K562 (cell line): ENCODE measurements around the gene F9. TPM values are rescaled to one million over a fixed set of nuclear protein-coding genes. Genes with fewer than 3 reads are reported as not detected.

Source experiments
- ATAC-seq: fragments of 200-7000 bp; cut with Tn5 transposase; 3 replicates; pipeline ENCODE4 v1.9.1; 2020; ENCODE audit warnings: moderate library complexity
- BruUV-seq: library from RNA; stranded (reverse); fragments of 400-500 nt; replicated peaks from 2 replicates; lab custom pipeline; 2021; lab: Mats Ljungman, UMichigan
- CTCF ChIA-PET: fragments of 300-600 bp; formaldehyde crosslinking; extraction: SDS; loops from one replicate; lab custom pipeline; 2021; ENCODE audit warnings: low intra/inter-chr PET ratio; lab: Yijun Ruan, JAX
- POLR2A ChIA-PET: fragments of 300-600, 350-650 bp; sonication (Branson Sonifier 250); formaldehyde crosslinking; extraction: SDS; loops from one replicate; lab custom pipeline; 2021; ENCODE audit warnings: antibody characterized with exemption, inconsistent platforms; lab: Yijun Ruan, JAX
- DNase-seq, 4 experiments: peaks; one replicate each; pipeline versions ENCODE4 v3.0.0 to v3.0.0-alpha.2; 2011 to 2018; ENCODE audit warnings: low spot score in 3 of 4, mixed read lengths in 3 of 4; ENCODE audit errors: extremely low read depth in 1 of 4
- FAIRE-seq: peaks from 2 replicates; lab custom pipeline; 2011; peaks lifted over from hg19 to GRCh38; lab: Jason Lieb, UNC
- H2AFZ ChIP-seq: 2 replicates; pipeline ENCODE4 v1.6.0; 2011; ENCODE audit warnings: low read depth, low read length, control low read depth, inconsistent platforms
- H3K27ac ChIP-seq: fragments of 200-600 bp; 3 replicates; pipeline ENCODE4 v1.8.0; 2011; ENCODE audit warnings: low read depth, mild to moderate bottlenecking, control low read depth, inconsistent platforms, low read length, moderate library complexity, mixed read lengths; ENCODE audit errors: extremely low read depth
- H3K27me3 ChIP-seq, 2 experiments: fragments of 300-600 bp in 1 of 2; 2 replicates in 1 of 2; 3 replicates in 1 of 2; pipeline versions ENCODE4 v1.6.0 to v1.8.0; 2011; ENCODE audit warnings: inconsistent platforms in 2 of 2, low read length in 2 of 2, mild to moderate bottlenecking in 1 of 2, mixed read lengths in 1 of 2, moderate library complexity in 1 of 2; ENCODE audit not compliant: control insufficient read depth in 2 of 2, insufficient read depth in 2 of 2
- H3K36me3 ChIP-seq: fragments of 300-600 bp; 3 replicates; pipeline ENCODE4 v1.8.0; 2011; ENCODE audit warnings: mild to moderate bottlenecking, low read length, inconsistent platforms; ENCODE audit not compliant: control insufficient read depth, insufficient read depth
- H3K4me1 ChIP-seq, 2 experiments: fragments of 200-600 bp in 1 of 2; replicated peaks in 1 of 2; 2 replicates in 1 of 2; 3 replicates in 1 of 2; pipeline versions ENCODE4 v1.5.1 to v1.8.0; 2011; ENCODE audit warnings: inconsistent platforms in 2 of 2, low read length in 2 of 2, mild to moderate bottlenecking in 1 of 2, mixed read lengths in 1 of 2, moderate library complexity in 1 of 2; ENCODE audit not compliant: control insufficient read depth in 2 of 2, insufficient read depth in 2 of 2
- H3K4me2 ChIP-seq: 2 replicates; pipeline ENCODE4 v1.6.1; 2011; ENCODE audit warnings: low read length, control low read depth, inconsistent platforms, mixed read lengths; ENCODE audit not compliant: insufficient read depth
- H3K4me3 ChIP-seq: fragments of 200-600 bp; sonication (generic), shearing (Covaris generic); 2 replicates; pipeline ENCODE4 v1.5.1; 2016; ENCODE audit warnings: control low read depth, inconsistent platforms
- H3K79me2 ChIP-seq: fragments of 200-600 bp; 3 replicates; pipeline ENCODE4 v1.8.0; 2011; ENCODE audit warnings: low read length, inconsistent platforms; ENCODE audit not compliant: control insufficient read depth, insufficient read depth
- H3K9ac ChIP-seq, 2 experiments: 2 replicates each; pipeline versions ENCODE4 v1.6.0 to v1.6.1; 2011; ENCODE audit warnings: low read depth in 2 of 2, low read length in 2 of 2, control low read depth in 1 of 2, inconsistent platforms in 1 of 2, mild to moderate bottlenecking in 1 of 2, mixed read lengths in 1 of 2; ENCODE audit not compliant: insufficient read depth in 1 of 2
- H3K9me1 ChIP-seq: one replicate; pipeline ENCODE4 v1.6.0; 2011; ENCODE audit warnings: inconsistent platforms, mild to moderate bottlenecking, low read length, moderate library complexity; ENCODE audit not compliant: control insufficient read depth, insufficient read depth
- H3K9me3 ChIP-seq: replicated peaks from 2 replicates; pipeline ENCODE4 v1.5.1; 2011; ENCODE audit warnings: low read depth, low read length, inconsistent platforms; ENCODE audit not compliant: control insufficient read depth, insufficient read depth
- H4K20me1 ChIP-seq: replicated peaks from 2 replicates; pipeline ENCODE4 v1.6.1; 2011; ENCODE audit warnings: low read length, inconsistent platforms, mixed read lengths; ENCODE audit not compliant: control insufficient read depth, insufficient read depth
- BHLHE40 ChIP-seq: IDR thresholded peaks from 2 replicates; pipeline ENCODE4 v1.6.1; 2011; ENCODE audit warnings: low read length, improper control_type of control experiment
- ELF2 ChIP-seq: fragments of 250-450 bp; sonication (Bioruptor Pico); IDR thresholded peaks from 2 replicates; pipeline ENCODE4 v1.5.0; 2021; ENCODE audit warnings: mild to moderate bottlenecking
- FOXA3 ChIP-seq, 2 experiments: fragments of 450-650 bp in 1 of 2; sonication (generic) in 1 of 2; formaldehyde crosslinking; IDR thresholded peaks in 1 of 2; conservative IDR thresholded peaks in 1 of 2; 2 replicates each; pipeline versions ENCODE4 v1.4.0 to v1.8.0; 2020 to 2022; ENCODE audit warnings: mild to moderate bottlenecking in 2 of 2, missing genetic modification reagents in 1 of 2
- MCM3 ChIP-seq: fragments of 450-650 bp; IDR thresholded peaks from 2 replicates; pipeline ENCODE4 v1.6.1; 2016
- MTA1 ChIP-seq: fragments of 450-650 bp; IDR thresholded peaks from 2 replicates; pipeline ENCODE4 v1.6.1; 2017; ENCODE audit warnings: borderline replicate concordance
- NELFE ChIP-seq: IDR thresholded peaks from 2 replicates; pipeline ENCODE4 v1.6.1; 2011; ENCODE audit warnings: mild to moderate bottlenecking; ENCODE audit not compliant: insufficient read depth, insufficient read length
- POLR2B ChIP-seq: fragments of 450-650 bp; IDR thresholded peaks from 2 replicates; pipeline ENCODE4 v1.6.1; 2018; ENCODE audit warnings: low read depth; ENCODE audit not compliant: partially characterized antibody
- RCOR1 ChIP-seq, 2 experiments: IDR thresholded peaks; 2 replicates each; pipeline ENCODE4 v1.6.1; 2012; ENCODE audit warnings: low read depth in 2 of 2, low read length in 2 of 2, borderline replicate concordance in 1 of 2, improper control_type of control experiment in 1 of 2
- STAT5A ChIP-seq: IDR thresholded peaks from 2 replicates; pipeline ENCODE4 v1.6.1; 2012; ENCODE audit warnings: low read length, inconsistent platforms, borderline replicate concordance
- TEAD4 ChIP-seq, 2 experiments: sonication (generic) in 1 of 2; formaldehyde crosslinking in 1 of 2; IDR thresholded peaks; 2 replicates each; pipeline versions ENCODE4 v1.6.1 to v1.8.0; 2012 to 2022; ENCODE audit warnings: borderline replicate concordance in 1 of 2, inconsistent platforms in 1 of 2, low read length in 1 of 2, mild to moderate bottlenecking in 1 of 2, missing genetic modification reagents in 1 of 2
- TRIM24 ChIP-seq, 2 experiments: fragments of 450-650 bp; IDR thresholded peaks; 2 replicates each; pipeline ENCODE4 v1.6.1; 2016
- ZNF3 ChIP-seq: fragments of 250-450 bp; sonication (Bioruptor Pico); IDR thresholded peaks from 2 replicates; pipeline ENCODE4 v1.5.0; 2021; ENCODE audit warnings: mild to moderate bottlenecking, moderate library complexity
- ZNF431 ChIP-seq: sonication (generic); formaldehyde crosslinking; IDR thresholded peaks from 2 replicates; pipeline ENCODE4 v1.8.0; 2022; ENCODE audit warnings: mild to moderate bottlenecking, missing genetic modification reagents
- WGBS: fragments of 100-300 bp; shearing (Covaris generic); methylation state at CpG from one replicate; pipeline ENCODE4 v1.1.6; 2016; ENCODE audit warnings: low coverage, mixed read lengths; ENCODE audit not compliant: insufficient coverage; ENCODE audit errors: missing lambda C conversion rate; 5-methylcytosine and 5-hydroxymethylcytosine counted together
- in situ Hi-C: fragments of 300-500 bp; cut with MboI; formaldehyde crosslinking; loops from 4 replicates; pipeline ENCODE4 v1.15.0; 2018; ENCODE audit warnings: inconsistent platforms, mixed read lengths
- intact Hi-C: fragments of 100-400 bp; cut with micrococcal nuclease; formaldehyde crosslinking; loops from 2 replicates; pipeline ENCODE4 v1.14.2; 2022
- polyA plus RNA-seq, 8 experiments: library from polyadenylated mRNA; depleted of rRNA in 4 of 8; stranded (reverse) in 5 of 8; unstranded in 3 of 8; fragments of >200 nt; fragmentation: Nextera tagmentation in 2 of 8; fragmentation: Illumina TruSeq in 1 of 8; extraction: Ambion mirVana in 2 of 8; extraction: Trizol in 1 of 8; gene quantifications; 2 replicates each; pipeline versions ENCODE4 v1.2.1 to v1.2.3, GENCODE V29; 2011 to 2014; ENCODE audit warnings: inconsistent platforms in 1 of 8, missing spikeins in 1 of 8
- total RNA-seq, 7 experiments: library from RNA; depleted of rRNA in 6 of 7; stranded (reverse); fragments of >200 nt in 6 of 7; fragmentation: Illumina TruSeq in 2 of 7; extraction: Trizol in 2 of 7; gene quantifications; 2 replicates each; pipeline versions ENCODE4 v1.2.1 to v1.2.3, GENCODE V29; 2011 to 2021; ENCODE audit warnings: low replicate concordance in 1 of 7
- TF ChIP-seq, protein P1 (sequence below): sonication (generic); formaldehyde crosslinking; IDR thresholded peaks from 2 replicates; pipeline ENCODE4 v1.8.1; 2023; ENCODE audit warnings: mild to moderate bottlenecking, missing genetic modification reagents, moderate library complexity

Gene F9
- total and polyA plus RNA-seq, 9 of the 15 experiments (the other 6 are each of a cell fraction or from before 2014, with no cell fraction given): 0.09 TPM; not detected in 8

GRCh38 chrX:139532834-139533233, 2.3 kb downstream of the F9 start:
- H3K79me2 ChIP-seq: no peaks in the 10 kb centered on the region
- BruUV-seq: no TSS peak
- no peaks in the 10 kb centered on the region for H3K9me1 ChIP-seq
- no peak overlapping the region for H3K27ac ChIP-seq
- in situ Hi-C loops: no loop called here
- H3K9me3 ChIP-seq: no peaks in the 10 kb centered on the region
- no peak overlapping the region for H3K4me3 ChIP-seq
- no peak overlapping the region for H2AFZ ChIP-seq
- DNase-seq (no peak), FAIRE-seq (no peak), ATAC-seq (no peak)
- no peaks in the 10 kb centered on the region for H3K27me3 ChIP-seq
- H3K36me3 ChIP-seq: no peaks in the 10 kb centered on the region
- CTCF ChIA-PET: no interaction called here
- H3K9ac ChIP-seq: no peak overlapping the region
- H4K20me1 ChIP-seq: no peaks in the 10 kb centered on the region
- intact Hi-C loops: no loop called here
- TF ChIP-seq TEAD4 (IDR thresholded peaks at IDR 0.05; ENCODE audit: low read length): no peak
- TF ChIP-seq TEAD4 (CRISPR knock-in tag; IDR thresholded peaks at IDR 0.05; ENCODE audit: borderline replicate concordance): no peak
- TF ChIP-seq ZNF3 (CRISPR knock-in tag): no peak
- TF ChIP-seq POLR2B: no peak
- no peak for TF ChIP-seq TRIM24 (IDR thresholded peaks at IDR 0.05)
- 5% methylated on average over 4 of the region's 4 CpGs for WGBS
- H3K4me1 ChIP-seq: no peaks in the 10 kb centered on the region
- POLR2A ChIA-PET: no interaction called here
- no peak overlapping the region for H3K4me2 ChIP-seq

- TF ChIP-seq RCOR1 (IDR thresholded peaks at IDR 0.05; ENCODE audit: borderline replicate concordance in 1 of 2, low read depth in 2 of 2, low read length in 2 of 2) (no peak), NELFE (no peak), MCM3 (no peak), FOXA3 (CRISPR knock-in tag; conservative IDR thresholded peaks at IDR 0.05 in 1 of 2, IDR thresholded peaks at IDR 0.05 in 1 of 2) (no peak), BHLHE40 (no peak), ELF2 (CRISPR knock-in tag) (no peak), MTA1 (no peak), STAT5A (no peak), ZNF431 (no peak)
- TF ChIP-seq, protein P1, sequence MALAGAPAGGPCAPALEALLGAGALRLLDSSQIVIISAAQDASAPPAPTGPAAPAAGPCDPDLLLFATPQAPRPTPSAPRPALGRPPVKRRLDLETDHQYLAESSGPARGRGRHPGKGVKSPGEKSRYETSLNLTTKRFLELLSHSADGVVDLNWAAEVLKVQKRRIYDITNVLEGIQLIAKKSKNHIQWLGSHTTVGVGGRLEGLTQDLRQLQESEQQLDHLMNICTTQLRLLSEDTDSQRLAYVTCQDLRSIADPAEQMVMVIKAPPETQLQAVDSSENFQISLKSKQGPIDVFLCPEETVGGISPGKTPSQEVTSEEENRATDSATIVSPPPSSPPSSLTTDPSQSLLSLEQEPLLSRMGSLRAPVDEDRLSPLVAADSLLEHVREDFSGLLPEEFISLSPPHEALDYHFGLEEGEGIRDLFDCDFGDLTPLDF (CRISPR knock-in tag): no peak
- no peak overlapping the region for H3K9ac ChIP-seq
- intact Hi-C loops (no loop called here), in situ Hi-C loops (no loop called here)
- no TSS peak for BruUV-seq
- no peaks in the 10 kb centered on the region for H3K4me1 ChIP-seq
- CTCF ChIA-PET: no interaction called here
- H3K9me1 ChIP-seq: no peaks in the 10 kb centered on the region
- no peaks in the 10 kb centered on the region for H3K36me3 ChIP-seq
- H4K20me1 ChIP-seq: no peaks in the 10 kb centered on the region
- no peak overlapping the region for H3K4me3 ChIP-seq
- no peaks in the 10 kb centered on the region for H3K79me2 ChIP-seq
- H3K4me2 ChIP-seq: no peak overlapping the region
- no peaks in the 10 kb centered on the region for H3K9me3 ChIP-seq
- FAIRE-seq (no peak), ATAC-seq (no peak), DNase-seq (no peak)
- no peak overlapping the region for H2AFZ ChIP-seq
- no peak overlapping the region for H3K27ac ChIP-seq
- H3K27me3 ChIP-seq: no peaks in the 10 kb centered on the region
- 2% methylated on average over 4 of the region's 4 CpGs for WGBS
- POLR2A ChIA-PET: no interaction called here
Observed at GRCh38 chrX:139533444-139533843, 2.9 kb downstream of the F9 start.
